ENCODE results near the gene ACADVL. TPM values are rescaled to one million over a fixed set of nuclear protein-coding genes. Genes with fewer than 3 reads are reported as not detected.
A peak's percentile ranks its signal among the peaks of the same experiment; 100 is the strongest.

Gene ACADVL
- total RNA-seq, 2 donors from 2014 or later: 369 to 471 TPM

DNA sequence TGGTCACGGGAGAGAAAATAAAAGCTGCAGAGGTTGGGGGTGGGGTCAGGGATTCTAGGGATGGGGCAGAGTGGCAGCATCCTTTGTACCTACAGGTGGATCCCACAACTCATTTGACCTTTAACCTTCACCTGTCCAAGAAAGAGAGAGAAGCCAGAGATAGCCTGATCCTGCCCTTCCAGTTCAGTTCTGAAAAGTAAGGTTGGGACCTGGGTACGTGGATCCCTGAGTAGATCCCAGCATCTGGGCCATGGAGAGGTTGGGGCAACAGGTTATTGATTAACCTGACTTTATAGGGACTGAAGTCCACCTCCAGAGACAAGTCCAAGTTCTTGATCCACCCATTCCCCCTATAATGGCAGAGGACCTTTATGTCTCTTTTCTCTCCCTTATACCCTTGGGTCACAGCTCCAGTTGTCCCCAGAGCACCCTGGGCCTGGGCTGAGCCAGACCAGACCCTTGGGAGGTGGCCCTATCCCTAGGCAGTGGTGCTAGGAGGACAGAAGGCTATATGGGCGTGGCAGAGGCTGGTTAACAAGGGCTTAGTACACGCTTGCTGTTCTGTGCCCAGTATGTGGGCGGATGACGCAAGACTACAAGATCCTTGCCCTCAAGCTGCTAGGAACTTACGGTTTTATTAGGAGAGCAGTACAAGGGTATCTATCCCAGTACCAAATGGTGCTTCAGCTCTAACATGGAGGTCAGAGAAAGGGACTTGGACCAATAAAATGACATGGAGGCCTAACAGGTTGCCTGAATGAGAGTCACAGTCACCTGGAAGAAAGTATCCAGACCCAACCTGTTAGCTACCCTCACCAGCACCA, 39.2 kb downstream of the ACADVL start:
- TF ChIP-seq, protein P1, sequence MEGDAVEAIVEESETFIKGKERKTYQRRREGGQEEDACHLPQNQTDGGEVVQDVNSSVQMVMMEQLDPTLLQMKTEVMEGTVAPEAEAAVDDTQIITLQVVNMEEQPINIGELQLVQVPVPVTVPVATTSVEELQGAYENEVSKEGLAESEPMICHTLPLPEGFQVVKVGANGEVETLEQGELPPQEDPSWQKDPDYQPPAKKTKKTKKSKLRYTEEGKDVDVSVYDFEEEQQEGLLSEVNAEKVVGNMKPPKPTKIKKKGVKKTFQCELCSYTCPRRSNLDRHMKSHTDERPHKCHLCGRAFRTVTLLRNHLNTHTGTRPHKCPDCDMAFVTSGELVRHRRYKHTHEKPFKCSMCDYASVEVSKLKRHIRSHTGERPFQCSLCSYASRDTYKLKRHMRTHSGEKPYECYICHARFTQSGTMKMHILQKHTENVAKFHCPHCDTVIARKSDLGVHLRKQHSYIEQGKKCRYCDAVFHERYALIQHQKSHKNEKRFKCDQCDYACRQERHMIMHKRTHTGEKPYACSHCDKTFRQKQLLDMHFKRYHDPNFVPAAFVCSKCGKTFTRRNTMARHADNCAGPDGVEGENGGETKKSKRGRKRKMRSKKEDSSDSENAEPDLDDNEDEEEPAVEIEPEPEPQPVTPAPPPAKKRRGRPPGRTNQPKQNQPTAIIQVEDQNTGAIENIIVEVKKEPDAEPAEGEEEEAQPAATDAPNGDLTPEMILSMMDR (IDR thresholded peaks at IDR 0.05): no peak
- Histone ChIP-seq H3K27ac (no peak overlapping the region), H3K27me3 (replicated peaks; ENCODE audit: insufficient read depth) (peaks cover 12% of the 10 kb centered on the region), H3K4me1 (ENCODE audit: control insufficient read depth in 1 of 2, low read depth in 2 of 2) (peaks cover 11 to 25% of the 10 kb centered on the region in 2 donors), H3K4me3 (no peak overlapping the region), H3K36me3 (peaks cover 26% of the 10 kb centered on the region), H3K9me3 (no peaks in the 10 kb centered on the region)
- DNase-seq (ENCODE audit: low spot score): no peak
- ATAC-seq (ENCODE audit: insufficient number of reproducible peaks, low FRiP score, low read depth): no peak

DNA sequence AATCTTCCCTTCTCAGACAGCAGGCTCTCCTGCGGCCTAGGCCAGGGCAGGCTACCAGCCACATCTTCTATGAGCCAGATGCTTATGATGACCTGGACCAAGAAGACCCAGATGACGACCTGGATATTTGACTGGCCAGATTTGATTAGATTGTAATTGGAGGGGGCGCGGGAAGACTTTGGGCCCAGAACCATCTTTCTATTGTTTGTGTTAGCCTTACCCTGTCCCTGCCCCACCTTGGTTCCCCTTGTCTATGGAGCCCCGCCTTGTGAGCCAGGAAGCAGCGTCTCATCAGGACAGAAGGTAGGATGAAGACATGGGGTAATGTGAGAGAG, 39.8 kb downstream of the ACADVL start:
- H3K36me3 ChIP-seq: peaks cover 26% of the 10 kb centered on the region
- no peak overlapping the region for H3K27ac ChIP-seq
- ATAC-seq (ENCODE audit: insufficient number of reproducible peaks, low FRiP score, low read depth): no peak
- H3K4me3 ChIP-seq: no peak overlapping the region
- DNase-seq (ENCODE audit: low spot score): no peak
- H3K27me3 ChIP-seq (replicated peaks; ENCODE audit: insufficient read depth): peaks cover 12% of the 10 kb centered on the region
- no peaks in the 10 kb centered on the region for H3K9me3 ChIP-seq
- peaks cover 11 to 25% of the 10 kb centered on the region in 2 donors for H3K4me1 ChIP-seq (ENCODE audit: control insufficient read depth in 1 of 2, low read depth in 2 of 2)
- TF ChIP-seq, protein P1 (IDR thresholded peaks at IDR 0.05): no peak

DNA sequence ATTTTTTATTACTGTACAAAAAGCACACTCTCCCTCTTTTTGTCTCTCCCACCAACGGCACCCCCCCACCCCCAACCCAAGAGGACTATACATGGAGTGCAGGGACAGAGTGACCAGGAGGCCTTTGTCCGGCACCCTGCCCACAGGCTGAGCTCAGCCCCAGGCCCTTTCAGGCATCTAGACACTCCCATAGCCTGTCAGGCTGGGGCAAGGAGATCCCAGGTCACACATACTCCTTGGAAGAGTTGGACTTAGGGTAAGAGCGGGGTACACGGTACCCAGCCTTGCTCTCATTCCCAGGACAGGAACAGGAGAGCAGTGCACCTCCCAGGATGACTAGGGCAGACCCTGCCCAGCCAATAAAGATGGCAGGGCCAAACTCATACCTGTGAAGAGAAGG, 40.4 kb downstream of the ACADVL start:
- Histone ChIP-seq H3K27ac (no peak overlapping the region), H3K4me1 (ENCODE audit: control insufficient read depth in 1 of 2, low read depth in 2 of 2) (peaks cover 11 to 25% of the 10 kb centered on the region in 2 donors), H3K4me3 (no peak overlapping the region), H3K9me3 (no peaks in the 10 kb centered on the region), H3K36me3 (peaks cover 20% of the 10 kb centered on the region), H3K27me3 (replicated peaks; ENCODE audit: insufficient read depth) (peaks cover 12% of the 10 kb centered on the region)
- no peak for DNase-seq (ENCODE audit: low spot score)
- no peak for ATAC-seq (ENCODE audit: insufficient number of reproducible peaks, low FRiP score, low read depth)
- TF ChIP-seq, protein P1 (IDR thresholded peaks at IDR 0.05): no peak

DNA sequence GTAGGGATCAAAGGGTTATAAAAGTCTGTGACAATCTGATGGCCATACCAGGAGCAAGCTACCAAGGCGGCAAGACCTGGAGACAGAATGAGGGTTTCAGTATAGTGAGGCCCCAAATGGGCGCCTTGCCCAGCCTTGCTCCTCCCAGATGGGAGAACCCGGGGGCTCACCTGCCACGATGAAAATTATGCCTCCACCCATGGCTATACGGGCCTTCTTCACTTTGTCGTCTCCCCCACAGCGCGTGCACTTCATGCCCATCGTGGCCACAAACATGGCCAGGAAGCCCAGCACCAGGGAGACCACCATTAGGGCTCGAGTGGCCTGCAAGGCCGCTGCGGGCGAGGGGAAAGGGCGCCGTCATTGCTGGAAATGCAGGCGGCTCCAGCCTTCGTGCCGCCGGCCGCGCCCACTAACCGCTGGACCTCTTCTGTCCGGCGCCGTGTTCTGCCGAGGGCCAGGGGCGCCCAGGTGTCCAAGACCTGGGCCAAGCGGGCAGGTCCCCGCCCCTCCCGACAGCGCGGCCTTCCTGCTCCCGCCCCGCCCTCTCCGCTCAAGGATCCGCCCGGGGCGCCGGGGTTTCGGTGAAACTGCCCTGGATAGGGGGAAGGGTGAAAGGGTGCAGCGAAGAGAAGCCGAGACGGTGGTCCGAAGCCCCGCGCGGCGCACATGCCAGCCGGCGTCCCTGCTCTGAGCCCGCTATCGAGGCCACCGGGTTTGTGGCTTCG, 41.1 kb downstream of the ACADVL start:
- H3K27ac ChIP-seq: no peak overlapping the region
- peak overlapping the region; percentile 75 for H3K4me3 ChIP-seq
- TF ChIP-seq, protein P1 (IDR thresholded peaks at IDR 0.05): no peak
- no peaks in the 10 kb centered on the region for H3K9me3 ChIP-seq
- H3K27me3 ChIP-seq (replicated peaks; ENCODE audit: insufficient read depth): peaks cover 12% of the 10 kb centered on the region
- no peak for ATAC-seq (ENCODE audit: insufficient number of reproducible peaks, low FRiP score, low read depth)
- no peak for DNase-seq (ENCODE audit: low spot score)
- H3K4me1 ChIP-seq (ENCODE audit: control insufficient read depth in 1 of 2, low read depth in 2 of 2): peaks cover 11 to 25% of the 10 kb centered on the region in 2 donors
- peaks cover 15% of the 10 kb centered on the region for H3K36me3 ChIP-seq
